Chondrocyte (in vitro differentiated cells): ENCODE results near the gene MYO16. TPM values are rescaled to one million over a fixed set of nuclear protein-coding genes. Genes with fewer than 3 reads are reported as not detected.

Experiments used
- DNase-seq: peaks from one replicate; pipeline ENCODE4 v3.0.0; 2021; ENCODE audit warnings: mixed read lengths, low spot score
- H3K27ac Mint-ChIP-seq: one replicate; pipeline ENCODE4 v1.8.0; 2021; ENCODE audit warnings: mild to moderate bottlenecking, moderate library complexity, mixed read lengths; ENCODE audit not compliant: unreplicated experiment
- H3K27me3 Mint-ChIP-seq: 2 replicates; pipeline ENCODE4 v1.8.0; 2021; ENCODE audit warnings: low read depth, mixed read lengths
- H3K36me3 Mint-ChIP-seq: 2 replicates; pipeline ENCODE4 v1.8.0; 2021; ENCODE audit warnings: low read depth, mixed read lengths
- H3K4me1 Mint-ChIP-seq: 2 replicates; pipeline ENCODE4 v1.8.0; 2021; ENCODE audit warnings: low read depth, mild to moderate bottlenecking, mixed read lengths
- H3K4me3 Mint-ChIP-seq: one replicate; pipeline ENCODE4 v1.8.0; 2021; ENCODE audit warnings: mild to moderate bottlenecking, moderate library complexity, mixed read lengths; ENCODE audit not compliant: unreplicated experiment
- H3K9me3 Mint-ChIP-seq: 2 replicates; pipeline ENCODE4 v1.8.0; 2021; ENCODE audit warnings: low read depth, mixed read lengths
- CTCF ChIP-seq: fragments of 200-600 bp; sonication (generic); IDR thresholded peaks from 2 replicates; pipeline ENCODE4 v1.5.0; 2021; ENCODE audit warnings: antibody characterized with exemption, mild to moderate bottlenecking, moderate library complexity
- total RNA-seq: library from RNA; stranded (reverse); gene quantifications from 3 replicates; pipeline ENCODE4 v1.2.1, GENCODE V29; 2021

Gene MYO16
- total RNA-seq, 1 donor from 2014 or later, result 0.12 TPM

GRCh38 chr13:109224033-109224432 lies 594.6 kb downstream of the MYO16 start:
- Mint-ChIP-seq H3K27me3 (no peaks in the 10 kb centered on the region), H3K27ac (no peak overlapping the region), H3K36me3 (peaks cover 8% of the 10 kb centered on the region), H3K9me3 (peaks cover 24% of the 10 kb centered on the region), H3K4me3 (no peak overlapping the region), H3K4me1 (peaks cover 6% of the 10 kb centered on the region)
- TF ChIP-seq CTCF, result no peak
- no peak for DNase-seq

- no peak for TF ChIP-seq CTCF
- H3K9me3 Mint-ChIP-seq, result peaks cover 20% of the 10 kb centered on the region
These were observed 597.2 kb downstream of the MYO16 start for GRCh38 chr13:109226631-109227030.

DNA sequence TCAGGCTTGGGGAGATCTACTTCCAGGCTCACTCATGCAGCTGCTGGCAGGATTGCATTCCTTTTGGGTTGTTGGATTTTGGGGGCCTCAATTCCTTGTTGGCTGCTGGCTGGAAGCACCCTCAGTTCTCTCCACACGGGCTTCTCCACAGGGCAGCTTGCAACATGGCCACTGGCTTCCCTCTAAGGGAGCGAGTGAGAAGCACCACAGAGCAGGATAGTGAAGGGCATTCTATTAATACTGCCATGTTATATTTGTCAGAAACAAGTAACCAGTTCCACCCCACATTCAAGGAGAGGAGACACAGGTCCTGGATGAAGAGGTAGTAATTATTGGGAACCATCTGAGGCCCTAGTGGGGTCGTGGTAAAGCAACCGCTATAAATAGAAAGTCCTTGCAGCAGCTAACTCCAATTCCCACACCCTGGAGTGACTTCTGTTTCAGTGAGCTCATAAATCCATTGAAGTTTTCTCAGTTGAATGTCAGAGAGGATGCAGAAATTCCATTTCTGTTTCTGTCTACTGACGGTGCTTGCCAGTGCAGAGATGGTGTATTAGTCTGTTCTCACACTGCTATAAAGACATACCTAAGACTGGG lies 598.0 kb downstream of the MYO16 start:
- Mint-ChIP-seq H3K4me1 (peaks cover 13% of the 10 kb centered on the region), H3K36me3 (peaks cover 9% of the 10 kb centered on the region), H3K27ac (peak overlapping the region; percentile 29), H3K9me3 (peaks cover 20% of the 10 kb centered on the region), H3K4me3 (no peak overlapping the region), H3K27me3 (no peaks in the 10 kb centered on the region)
- TF ChIP-seq CTCF, result no peak
- DNase-seq, result no peak

More at GRCh38 chr13:109226631-109227030, 597.2 kb downstream of the MYO16 start:
- no peak overlapping the region for H3K27ac Mint-ChIP-seq
- peaks cover 9% of the 10 kb centered on the region for H3K36me3 Mint-ChIP-seq
- no peak for DNase-seq
- peaks cover 8% of the 10 kb centered on the region for H3K4me1 Mint-ChIP-seq
- H3K27me3 Mint-ChIP-seq, result no peaks in the 10 kb centered on the region
- H3K4me3 Mint-ChIP-seq, result no peak overlapping the region

DNA sequence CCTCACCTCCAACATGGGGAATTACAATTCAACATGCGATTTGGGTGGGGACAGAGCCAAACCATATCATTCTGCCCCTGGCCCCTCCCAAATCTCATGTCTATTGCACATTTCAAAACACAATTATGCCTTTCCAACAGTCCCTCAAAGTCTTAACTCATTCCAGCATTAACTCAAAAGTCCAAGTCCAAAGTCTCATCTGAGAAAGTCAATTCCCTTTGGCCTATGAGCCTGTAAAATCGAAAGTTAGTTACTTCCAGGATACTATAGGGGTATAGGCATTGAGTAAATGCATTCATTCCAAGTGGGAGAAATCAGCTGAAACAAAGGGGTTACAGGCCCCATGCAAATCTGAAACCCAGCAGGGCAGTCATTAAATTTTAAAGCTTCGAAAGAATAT lies 598.8 kb downstream of the MYO16 start:
- peaks cover 15% of the 10 kb centered on the region for H3K4me1 Mint-ChIP-seq
- peaks cover 9% of the 10 kb centered on the region for H3K36me3 Mint-ChIP-seq
- no peak overlapping the region for H3K4me3 Mint-ChIP-seq
- H3K27me3 Mint-ChIP-seq, result no peaks in the 10 kb centered on the region
- no peak overlapping the region for H3K27ac Mint-ChIP-seq
- TF ChIP-seq CTCF, result no peak
- H3K9me3 Mint-ChIP-seq, result peaks cover 19% of the 10 kb centered on the region
- no peak for DNase-seq

- H3K36me3 Mint-ChIP-seq, result peaks cover 1% of the 10 kb centered on the region
- H3K4me1 Mint-ChIP-seq, result peaks cover 16% of the 10 kb centered on the region
- H3K4me3 Mint-ChIP-seq, result no peak overlapping the region
- no peak for DNase-seq
- no peak overlapping the region for H3K27ac Mint-ChIP-seq
- H3K9me3 Mint-ChIP-seq, result peaks cover 4% of the 10 kb centered on the region
- TF ChIP-seq CTCF, result no peak
- no peaks in the 10 kb centered on the region for H3K27me3 Mint-ChIP-seq
These were observed 602.5 kb downstream of the MYO16 start for GRCh38 chr13:109231888-109232287.
